OCI-M1 (cell line): Measurements from ENCODE around the gene RALGAPA2.
A peak's percentile ranks its signal among the peaks of the same experiment; 100 is the strongest.

Experiments
- DNase-seq: peaks from one replicate; lab custom pipeline; 2025; lab: John Stamatoyannopoulos, UW

RALGAPA2 gene

DNA sequence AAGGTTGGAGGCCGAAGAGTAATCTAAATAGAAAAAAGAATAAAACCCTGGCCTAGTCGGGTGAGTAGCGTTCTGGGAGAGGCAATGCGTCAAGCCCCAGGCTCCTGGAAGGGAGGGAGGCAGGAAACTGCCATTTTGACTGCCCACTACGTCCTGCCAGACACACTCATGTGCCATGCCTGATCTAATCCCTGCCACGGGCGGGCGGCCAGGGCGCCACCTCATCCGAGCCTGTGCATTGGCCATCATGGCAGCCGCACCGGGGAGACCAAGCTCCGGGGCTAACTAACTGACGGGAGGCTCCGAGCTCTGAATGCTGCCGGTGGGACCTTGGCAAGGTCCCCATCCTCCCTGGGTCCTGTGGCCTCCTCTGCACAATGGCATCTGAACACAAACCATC, 275.8 kb downstream of the RALGAPA2 start:
- no peak for DNase-seq

DNA sequence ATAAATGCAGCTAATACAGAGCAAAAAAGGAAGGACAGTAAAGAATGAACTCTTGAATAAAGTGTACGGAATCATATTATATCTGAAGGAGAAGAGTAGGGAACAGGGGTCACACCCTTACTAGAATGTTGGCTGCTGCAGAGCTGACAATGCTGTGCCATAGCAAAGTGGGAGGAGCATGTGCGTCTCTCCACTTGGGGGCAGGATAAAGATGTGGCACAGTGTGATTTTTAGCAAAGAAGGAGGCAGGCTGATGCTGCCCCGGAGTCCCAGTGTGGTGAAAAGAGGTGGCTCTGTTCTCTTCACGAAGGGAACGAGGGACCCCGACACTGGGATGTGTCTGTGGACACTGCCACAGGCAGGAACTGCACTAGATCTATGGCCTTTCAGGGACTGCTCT, 277.0 kb downstream of the RALGAPA2 start:
- no peak for DNase-seq

DNA sequence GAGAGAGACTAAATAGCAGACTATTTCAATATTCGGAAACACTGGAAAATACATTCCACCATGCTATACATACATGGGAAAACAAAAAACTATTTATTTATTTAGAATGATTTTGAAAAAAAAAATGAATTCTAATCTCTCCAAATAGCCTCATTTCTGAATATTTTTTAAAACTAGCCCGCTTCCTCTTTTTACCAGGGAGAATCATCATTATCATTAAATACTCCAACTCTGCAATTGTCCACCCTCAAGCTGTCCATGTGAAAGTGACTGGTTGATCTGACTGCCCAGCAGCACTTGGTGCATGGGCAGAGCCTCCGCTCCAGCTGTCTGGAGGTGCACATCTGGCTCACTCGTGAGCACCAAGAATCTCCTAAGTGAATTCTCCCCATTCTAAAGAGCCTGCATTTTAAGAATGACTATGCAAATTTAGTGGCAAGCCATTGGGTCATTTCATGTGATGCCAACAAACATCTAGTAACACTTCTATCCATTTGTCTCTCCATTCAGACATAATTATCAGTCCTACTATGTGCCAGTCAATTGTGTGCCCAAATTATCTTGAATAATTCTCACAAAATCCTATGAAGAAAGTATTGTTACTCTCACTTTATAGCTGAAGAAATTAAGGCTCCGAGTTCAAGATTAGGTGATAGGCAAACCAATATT, 279.7 kb downstream of the RALGAPA2 start:
- no peak for DNase-seq

DNA sequence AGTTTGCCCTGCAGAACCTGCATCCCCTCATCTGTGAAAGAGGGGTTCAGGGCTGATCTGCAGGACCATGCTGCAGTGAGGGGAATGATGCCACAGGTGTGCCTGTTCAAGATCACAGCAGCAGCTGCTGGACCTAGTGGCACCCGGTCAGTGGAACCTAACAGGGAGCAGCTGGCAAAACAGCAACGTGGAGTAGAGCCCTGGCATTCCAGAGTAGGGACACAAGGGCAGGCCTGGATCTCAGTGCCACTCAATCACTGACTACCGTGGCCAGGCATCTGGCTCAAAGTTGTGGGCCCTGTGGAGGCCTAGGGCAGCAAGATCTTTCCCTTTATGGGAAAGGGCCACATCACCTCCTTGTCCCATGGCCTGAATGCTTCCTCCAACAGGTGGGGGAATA, 282.4 kb downstream of the RALGAPA2 start:
- no peak for DNase-seq

DNA sequence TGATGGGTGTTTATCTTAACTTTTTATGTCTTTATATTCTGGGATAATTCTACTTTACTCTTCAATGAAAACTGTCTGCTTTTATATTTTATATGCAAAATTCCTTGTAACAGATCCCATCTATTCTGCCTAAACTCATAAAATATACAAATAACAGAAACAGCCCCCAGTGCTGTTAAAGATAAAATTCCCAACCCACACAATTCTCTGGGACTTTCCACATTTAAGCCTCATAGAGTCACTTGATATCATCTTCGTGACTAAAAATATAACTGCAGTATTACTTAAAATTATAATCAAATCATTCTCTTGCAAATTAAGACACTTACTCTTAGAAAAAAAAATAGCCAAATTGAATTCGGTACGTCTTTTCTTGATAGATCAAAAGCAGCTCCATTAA, 284.4 kb downstream of the RALGAPA2 start:
- no peak for DNase-seq

DNA sequence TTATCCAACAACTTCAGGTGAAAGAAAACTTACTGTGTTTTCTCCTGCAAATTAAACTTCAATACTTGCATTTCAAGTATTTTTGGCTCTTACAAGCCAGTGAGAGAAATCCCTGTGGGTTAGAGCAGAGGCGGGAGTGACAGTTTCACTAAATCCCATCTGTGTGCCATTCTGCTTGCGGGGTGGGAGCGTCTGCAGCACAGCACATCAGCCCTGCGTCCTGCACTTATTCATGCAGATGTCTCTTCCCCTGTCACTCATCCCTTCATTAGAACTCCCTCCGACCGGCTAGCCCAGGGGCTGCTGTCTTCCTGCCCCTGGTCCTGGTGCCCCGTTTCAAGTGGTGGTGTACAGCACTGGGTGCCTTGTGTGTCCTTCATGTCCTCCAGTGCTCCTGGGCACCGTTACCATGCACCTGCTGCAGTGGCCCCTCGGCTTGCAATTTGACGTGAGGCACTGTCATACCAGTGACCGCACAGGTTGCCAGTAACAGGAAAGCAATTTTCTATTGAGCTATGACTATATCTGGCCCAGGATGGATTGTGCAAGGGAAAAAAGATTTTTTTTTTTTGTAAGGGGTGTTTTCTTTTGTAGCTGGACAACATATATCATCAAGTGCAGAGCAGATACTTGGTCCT, 285.1 kb downstream of the RALGAPA2 start:
- no peak for DNase-seq

DNA sequence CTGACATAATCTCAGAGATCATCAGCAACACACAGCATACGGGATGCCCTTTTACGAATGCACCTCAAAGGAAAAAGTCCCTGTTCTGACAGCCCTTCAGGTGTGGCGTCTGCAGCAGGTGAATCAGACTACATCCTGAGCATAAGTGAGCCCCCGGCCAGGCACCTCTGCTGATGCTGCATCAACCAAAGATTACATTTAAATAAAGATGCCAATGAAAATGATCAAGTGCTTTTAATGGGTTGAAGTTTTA, 285.9 kb downstream of the RALGAPA2 start:
- no peak for DNase-seq

DNA sequence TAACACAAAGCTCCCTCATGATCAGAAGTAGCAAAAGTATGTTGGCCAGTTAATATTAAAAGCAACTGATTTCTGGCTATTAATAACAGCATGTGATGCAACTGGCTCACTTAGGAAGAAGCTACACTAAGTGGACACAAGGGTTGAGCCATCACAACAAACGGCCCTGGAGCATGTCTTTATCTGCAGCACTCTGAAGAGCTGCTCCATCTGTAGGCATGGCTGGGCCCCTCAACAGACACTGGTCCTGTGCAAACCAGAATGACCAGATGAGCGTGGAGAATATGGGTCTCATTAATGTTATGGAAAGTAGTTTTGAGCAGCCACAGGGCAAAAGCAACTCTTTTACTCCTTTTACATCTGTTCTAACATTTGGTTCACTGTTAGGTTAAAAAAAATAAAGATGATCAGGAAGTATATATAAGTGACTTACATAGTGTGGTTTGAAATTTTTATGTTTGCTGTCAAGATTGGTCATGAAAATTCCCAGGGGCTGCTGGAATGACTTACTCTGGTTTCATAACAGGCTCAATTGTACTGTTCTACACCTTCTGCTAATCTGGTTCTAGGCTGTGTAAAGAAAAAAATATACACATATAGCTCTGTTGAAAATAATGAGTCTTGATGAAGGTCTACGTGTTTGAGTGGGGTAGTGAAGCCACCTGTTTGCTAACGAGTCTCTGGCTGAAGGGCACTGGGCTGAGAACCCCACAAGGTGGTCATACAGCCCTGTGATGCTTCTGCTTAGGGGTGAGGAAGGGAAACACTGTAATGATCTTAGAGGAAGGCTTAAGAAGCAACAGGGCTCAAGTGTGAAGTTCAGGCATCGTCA, 286.4 kb downstream of the RALGAPA2 start:
- DNase-seq: no peak

DNA sequence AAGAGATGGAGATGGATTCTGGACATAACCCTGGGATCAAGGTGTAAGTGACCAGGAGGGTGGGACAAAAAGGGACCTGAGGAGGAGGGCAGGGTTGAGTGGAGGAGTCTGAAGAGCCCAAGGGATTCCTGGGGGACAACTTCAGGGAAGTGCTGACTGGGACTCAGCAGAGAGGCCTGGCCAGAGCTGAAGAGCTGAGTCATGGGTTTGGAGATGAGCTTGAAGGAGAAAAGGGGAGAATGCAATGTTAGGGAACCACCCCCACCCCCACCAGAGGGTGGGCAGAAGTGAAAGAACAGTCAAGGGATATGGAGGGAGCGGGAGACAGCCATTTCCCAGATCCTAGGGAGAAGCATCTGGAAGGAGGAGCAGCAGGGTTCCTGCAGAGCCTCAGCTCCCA, 289.3 kb downstream of the RALGAPA2 start:
- DNase-seq: no peak

DNA sequence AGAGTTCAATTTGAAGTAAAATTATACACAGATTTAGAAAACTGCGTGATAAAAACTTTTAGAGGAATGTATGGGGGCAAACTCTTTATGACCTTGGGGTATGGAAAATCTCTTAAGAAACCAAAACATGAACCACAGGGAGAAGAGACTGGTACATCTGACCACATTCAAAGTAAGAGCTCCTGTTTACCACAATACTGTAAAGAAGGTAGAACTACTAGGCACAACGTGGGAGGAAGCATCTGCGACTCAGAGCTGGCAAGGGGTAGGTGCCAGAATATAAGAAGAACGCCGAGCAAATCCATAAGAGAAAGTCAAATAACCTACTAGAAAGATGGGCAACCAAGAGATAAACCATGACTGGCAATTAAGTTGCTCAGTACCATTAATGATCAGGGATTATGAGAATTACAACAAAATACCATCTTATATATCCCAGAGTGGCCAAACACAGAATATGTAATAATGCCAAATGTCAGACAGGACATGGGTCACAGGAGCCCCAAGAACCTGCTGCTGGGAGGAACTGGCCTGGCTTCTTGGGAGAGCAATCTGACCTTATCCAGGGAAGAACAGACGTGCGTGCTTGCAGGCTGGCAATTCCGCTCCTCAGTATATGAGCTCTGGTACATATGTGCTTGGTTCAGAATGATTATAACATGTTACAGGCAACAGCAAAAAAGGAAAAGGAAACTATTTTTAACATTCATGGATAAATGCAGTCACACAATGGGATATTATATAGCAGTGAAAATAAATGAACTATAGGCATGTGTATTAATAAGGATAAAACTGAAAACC, 294.4 kb downstream of the RALGAPA2 start:
- no peak for DNase-seq

DNA sequence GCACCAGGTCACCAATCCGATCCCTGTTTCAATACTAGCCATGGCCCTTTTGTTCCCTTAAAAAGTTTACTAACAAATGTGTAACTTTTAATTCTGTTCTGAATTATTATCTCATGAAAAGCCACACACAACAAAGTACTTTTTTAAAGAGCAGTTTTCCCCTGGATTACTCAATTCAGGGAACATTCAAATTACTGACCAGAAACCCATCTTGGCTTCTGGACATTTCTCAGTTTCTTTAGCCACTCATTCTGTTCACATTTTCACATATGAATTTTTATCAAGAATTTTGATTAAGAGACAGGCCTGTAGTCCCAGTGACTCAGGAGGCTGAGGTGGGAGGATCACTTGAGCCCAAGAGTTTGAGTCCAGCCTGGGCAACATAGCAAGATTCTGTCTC, 297.1 kb downstream of the RALGAPA2 start:
- DNase-seq: no peak

DNA sequence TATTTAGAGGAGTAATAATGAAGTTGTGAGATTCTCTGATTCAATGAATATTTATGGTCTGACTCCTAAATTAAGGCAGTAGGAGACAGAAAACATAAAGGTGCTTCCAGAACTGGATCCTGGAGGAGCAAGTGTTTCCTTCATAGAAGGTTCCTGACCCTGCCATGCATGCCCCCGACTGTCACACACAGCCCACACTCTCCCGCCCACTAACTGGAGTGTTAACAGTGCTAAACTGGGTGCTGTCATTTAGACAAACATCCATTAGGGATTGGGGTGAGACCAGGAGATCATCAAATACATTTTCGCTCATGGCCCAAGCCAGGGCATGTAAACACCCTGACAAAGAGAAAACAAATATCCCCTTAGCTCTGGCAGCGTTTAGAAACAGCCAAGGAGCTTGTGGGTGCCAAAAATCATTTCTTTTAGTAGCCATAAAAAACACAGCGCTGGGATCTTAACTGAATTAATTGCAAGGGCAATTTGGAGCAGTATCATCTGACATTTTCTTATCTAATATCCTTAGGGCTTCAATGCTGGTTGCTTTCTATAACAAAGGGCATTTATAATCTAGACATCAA, 297.7 kb downstream of the RALGAPA2 start:
- DNase-seq: no peak

DNA sequence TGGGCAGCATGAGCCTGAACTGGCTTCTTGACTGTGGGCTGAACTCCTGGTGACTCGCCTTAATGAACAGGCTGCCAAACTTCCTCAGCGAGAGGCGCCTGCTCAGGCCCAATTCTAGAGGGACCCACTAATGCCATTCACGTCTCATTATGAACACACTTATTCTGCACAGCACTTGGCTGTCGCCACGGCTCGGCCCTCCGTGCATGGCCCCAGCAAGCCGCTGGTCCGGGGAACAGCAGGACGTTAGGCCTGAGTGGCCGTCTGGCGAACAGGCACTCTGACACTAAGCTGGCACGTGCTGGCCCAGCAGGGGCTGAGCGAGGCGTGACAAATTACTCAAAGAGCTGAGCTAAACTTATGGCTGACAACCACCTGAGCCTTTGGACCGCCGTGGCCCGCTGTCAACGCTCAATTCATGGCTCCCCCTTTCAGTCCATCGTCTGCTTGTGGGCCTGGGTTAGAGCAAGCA, 298.6 kb downstream of the RALGAPA2 start:
- DNase-seq: no peak

DNA sequence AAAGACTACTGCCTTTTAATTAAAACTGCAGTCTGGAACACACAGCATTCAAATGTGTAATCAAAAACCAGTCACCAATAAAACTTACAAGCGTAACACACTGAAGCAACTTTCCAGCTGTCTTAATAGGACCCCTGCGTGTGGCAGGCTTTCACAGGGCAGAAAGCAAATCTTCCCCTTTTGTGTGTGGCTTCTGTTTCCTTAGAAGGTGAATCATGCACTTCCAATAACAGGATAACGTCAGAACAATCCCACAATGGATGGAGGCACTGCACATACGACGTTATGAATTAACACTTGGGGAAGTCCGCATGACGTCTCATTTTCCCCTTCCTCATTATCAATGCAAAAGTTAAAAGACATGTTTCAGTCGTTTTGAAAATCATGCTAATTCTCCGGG, 299.7 kb downstream of the RALGAPA2 start:
- DNase-seq: no peak

DNA sequence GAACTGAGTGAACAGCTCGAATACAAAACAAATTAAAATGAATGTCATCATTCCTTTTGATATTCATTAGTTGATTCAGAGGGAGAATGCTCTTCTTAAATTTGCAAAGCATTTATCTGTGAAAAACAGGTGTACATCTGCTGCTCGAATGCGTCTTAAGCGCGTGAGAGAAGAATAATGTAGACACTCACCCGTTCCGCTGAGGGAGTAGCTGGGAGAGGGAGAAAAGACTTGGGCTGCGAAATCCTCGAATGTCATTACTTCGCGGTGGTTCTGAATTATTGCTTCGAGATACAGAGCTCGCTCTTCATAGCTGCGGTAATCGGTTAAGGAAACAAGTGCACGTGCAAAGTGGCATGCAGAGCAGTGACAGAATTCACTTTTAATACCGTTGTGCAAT, 300.6 kb downstream of the RALGAPA2 start:
- DNase-seq: no peak

DNA sequence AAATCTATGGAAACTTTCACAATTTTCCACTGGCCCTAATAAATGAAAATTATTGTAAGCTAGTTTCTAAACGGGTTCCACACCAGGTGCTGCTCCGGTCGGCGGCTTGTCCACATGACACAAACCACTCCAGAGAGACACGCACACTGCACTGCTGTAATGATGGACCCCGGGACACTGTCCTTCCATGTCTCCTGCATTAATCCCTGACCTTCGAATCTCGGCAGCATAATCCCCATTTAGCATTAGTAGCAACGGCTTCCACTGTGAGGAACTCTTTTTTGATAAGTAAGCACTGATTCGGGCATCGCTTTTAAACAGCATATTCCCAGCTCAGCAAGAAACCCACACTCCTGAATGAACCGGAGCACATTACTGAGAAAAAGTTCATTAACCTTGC, 301.0 kb downstream of the RALGAPA2 start:
- no peak for DNase-seq

DNA sequence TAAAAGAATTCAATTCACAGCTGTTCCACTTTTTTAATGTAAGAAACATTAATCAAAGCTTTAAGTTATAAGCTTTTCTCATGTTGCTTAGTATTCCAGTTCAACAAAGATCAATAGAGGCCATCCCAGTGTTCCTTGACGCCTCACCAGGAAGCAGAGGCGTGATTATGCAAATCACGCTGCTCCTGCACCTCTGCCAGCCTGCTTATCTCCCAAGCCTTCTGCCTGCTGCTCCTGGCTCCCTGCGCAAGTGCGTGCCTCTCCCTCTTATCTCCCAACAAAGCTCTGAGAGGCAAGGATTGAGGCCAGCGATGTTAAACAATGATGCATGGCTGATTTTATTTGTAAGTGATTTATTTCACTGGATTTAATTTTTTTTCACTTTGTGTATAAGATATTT, 301.8 kb downstream of the RALGAPA2 start:
- DNase-seq: peak; percentile 75

DNA sequence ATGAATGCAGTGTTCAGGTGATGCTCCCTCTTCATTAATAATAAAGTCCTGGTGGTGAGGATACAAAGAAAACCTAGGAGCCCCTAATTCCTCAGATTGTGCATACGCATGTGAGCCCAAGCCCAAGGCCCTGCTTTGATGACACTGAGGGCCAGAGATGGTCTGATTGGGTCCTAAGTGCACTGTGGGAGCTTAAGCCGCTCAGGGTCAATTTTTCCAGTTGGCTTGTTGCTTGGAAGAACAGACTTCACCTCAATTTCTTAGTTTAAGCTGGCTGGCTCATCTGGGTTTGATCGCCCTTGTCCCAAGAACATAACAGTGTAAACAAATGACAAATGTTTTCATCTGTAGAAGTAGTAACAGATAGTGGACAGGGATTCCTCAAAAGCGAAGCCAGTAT, 303.1 kb downstream of the RALGAPA2 start:
- DNase-seq: no peak

DNA sequence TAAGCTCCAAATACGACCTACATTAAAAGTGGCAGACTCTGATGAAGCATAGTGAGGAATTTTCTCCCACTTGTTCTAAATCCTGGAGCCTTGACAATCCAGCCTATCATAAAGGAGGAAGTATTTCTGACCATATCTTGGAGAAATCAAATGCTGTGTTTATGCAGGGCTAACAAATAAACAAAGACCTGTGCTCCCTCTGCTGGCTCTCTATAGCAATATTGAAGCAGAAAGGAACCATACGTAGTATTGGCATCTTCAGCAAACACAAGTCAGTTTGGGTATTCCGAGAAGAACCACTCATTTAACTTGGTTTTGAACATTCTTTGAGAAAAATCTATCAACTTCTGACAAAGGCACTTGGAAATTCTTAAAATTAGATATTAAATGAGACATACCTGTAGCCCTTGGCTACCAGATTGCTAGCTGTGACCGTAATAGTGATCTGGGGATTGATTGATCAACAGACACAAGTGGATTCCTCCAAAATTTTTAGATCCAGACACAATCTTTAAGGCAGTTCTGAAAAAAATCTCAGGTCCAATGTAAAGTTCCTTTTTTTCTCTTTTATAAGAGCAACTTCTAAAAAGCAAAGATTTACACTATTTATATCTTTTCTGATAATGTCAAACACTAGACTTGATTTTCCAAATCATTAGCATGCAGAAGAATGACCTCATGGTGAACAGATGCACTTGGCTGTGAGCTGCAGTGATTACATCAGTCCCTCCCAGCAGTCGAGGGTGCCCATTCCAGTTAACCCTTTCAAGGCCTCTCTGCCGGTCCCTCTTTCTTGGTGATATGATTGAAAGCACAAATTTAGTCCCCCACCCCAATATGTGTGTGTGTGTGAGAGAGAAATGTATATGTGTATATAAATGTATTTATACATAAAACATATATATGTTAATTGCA, 304.3 kb downstream of the RALGAPA2 start:
- peak; percentile 24 for DNase-seq

DNA sequence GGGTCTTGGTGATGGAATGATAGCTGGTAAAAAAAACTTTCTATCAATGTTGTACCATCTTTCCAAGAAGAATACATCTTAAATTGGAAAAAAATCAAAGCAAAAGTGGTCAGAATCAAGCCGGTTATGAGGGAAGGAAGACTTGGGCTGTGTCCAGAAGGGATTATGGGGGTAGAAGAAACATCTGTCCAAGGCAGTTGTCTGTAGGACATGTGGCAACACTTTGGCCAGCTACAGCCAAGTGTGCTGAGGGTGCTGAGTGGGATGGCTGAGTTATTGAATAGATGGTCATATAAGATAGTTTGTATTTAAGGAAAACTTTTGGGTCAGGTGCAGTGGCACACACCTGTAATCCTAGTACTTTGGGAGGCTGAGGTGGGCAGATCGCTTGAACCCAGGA, 306.1 kb downstream of the RALGAPA2 start:
- no peak for DNase-seq

DNA sequence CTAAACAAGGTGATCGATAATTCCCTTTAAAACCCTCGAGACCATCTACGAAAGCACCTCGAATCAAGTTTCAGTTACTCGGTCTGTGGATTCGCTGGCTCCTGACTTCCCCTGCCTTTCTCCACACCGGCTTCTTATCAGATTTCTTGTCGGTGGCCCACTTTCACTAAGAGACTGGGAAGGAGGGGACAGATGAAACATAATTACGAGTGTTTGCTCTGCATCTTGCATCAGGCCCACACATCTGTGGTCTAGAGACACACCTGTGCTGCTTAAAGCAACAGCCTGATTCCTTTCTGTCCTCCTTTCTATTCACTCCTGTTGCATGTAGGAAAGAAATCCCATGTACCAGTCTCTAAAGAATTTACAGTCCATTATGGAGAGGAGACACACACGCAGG, 306.8 kb downstream of the RALGAPA2 start:
- DNase-seq: no peak
